ENCODE data around the gene GIMAP7. TPM values are rescaled to one million over a fixed set of nuclear protein-coding genes. Genes with fewer than 3 reads are reported as not detected.

GIMAP7 gene
- polyA plus RNA-seq, 1 donor from 2014 or later: 24.1 TPM

GRCh38 chr7:150569245-150569955, 54.7 kb downstream of the GIMAP7 start:
- H3K9me3 Mint-ChIP-seq: peaks cover 0 to 7% (median 0%) of the 10 kb centered on the region in 3 donors
- peaks cover 6 to 10% (median 9%) of the 10 kb centered on the region in 3 donors for H3K4me1 Mint-ChIP-seq
- peak overlapping the region in 3 of 4 donors; percentile 67 to 74 (median 68) for H3K4me3 Mint-ChIP-seq
- H3K27ac Mint-ChIP-seq: peak overlapping the region in 1 of 3 donors; percentile 73
- H3K27me3 Mint-ChIP-seq: peaks cover 10% of the 10 kb centered on the region
- peaks cover 6% of the 10 kb centered on the region for H3K36me3 Mint-ChIP-seq

Other genes with a start within 250 kb of the GIMAP7 start
- gene LRRC61, start 191.5 kb upstream of the GIMAP7 start, polyA plus RNA-seq: 29.1 TPM
- gene ACTR3C, start 191.3 kb upstream of the GIMAP7 start, polyA plus RNA-seq: 5.2 TPM
- gene RARRES2, start 173.2 kb upstream of the GIMAP7 start, polyA plus RNA-seq: not detected
- gene REPIN1, start 146.1 kb upstream of the GIMAP7 start, polyA plus RNA-seq: 118 TPM
- 5.1 TPM for gene ZNF775, start 135.5 kb upstream of the GIMAP7 start, polyA plus RNA-seq
- 1.4 TPM for gene GIMAP8, start 64.2 kb upstream of the GIMAP7 start, polyA plus RNA-seq
- gene GIMAP4, start 52.5 kb downstream of the GIMAP7 start, polyA plus RNA-seq: 16.2 TPM
- 4.6 TPM for gene GIMAP6, start 117.5 kb downstream of the GIMAP7 start, polyA plus RNA-seq
- 11.9 TPM for gene GIMAP2, start 170.8 kb downstream of the GIMAP7 start, polyA plus RNA-seq
- gene GIMAP1, start 201.7 kb downstream of the GIMAP7 start, polyA plus RNA-seq: 3.0 TPM
- gene GIMAP5, start 222.5 kb downstream of the GIMAP7 start, polyA plus RNA-seq: 16.3 TPM